ENCODE results near the gene NR5A1. TPM values are rescaled to one million over a fixed set of nuclear protein-coding genes. Genes with fewer than 3 reads are reported as not detected.

Gene NR5A1
- total and polyA plus RNA-seq, 2 of the 13 experiments (the other 11 are each of a cell fraction or from before 2014, with no cell fraction given), result 28.9 to 44.7 TPM

GRCh38 chr9:124462739-124463138 lies 44.5 kb downstream of the NR5A1 start:
- DNase-seq (ENCODE audit: low spot score) (no peak), FAIRE-seq (no peak), ATAC-seq (no peak)
- no peaks in the 10 kb centered on the region for H4K20me1 ChIP-seq (ENCODE audit: insufficient read depth, low read length)
- H3K79me2 ChIP-seq (ENCODE audit: insufficient read depth, low read length), result no peaks in the 10 kb centered on the region
- TF ChIP-seq, protein P1, sequence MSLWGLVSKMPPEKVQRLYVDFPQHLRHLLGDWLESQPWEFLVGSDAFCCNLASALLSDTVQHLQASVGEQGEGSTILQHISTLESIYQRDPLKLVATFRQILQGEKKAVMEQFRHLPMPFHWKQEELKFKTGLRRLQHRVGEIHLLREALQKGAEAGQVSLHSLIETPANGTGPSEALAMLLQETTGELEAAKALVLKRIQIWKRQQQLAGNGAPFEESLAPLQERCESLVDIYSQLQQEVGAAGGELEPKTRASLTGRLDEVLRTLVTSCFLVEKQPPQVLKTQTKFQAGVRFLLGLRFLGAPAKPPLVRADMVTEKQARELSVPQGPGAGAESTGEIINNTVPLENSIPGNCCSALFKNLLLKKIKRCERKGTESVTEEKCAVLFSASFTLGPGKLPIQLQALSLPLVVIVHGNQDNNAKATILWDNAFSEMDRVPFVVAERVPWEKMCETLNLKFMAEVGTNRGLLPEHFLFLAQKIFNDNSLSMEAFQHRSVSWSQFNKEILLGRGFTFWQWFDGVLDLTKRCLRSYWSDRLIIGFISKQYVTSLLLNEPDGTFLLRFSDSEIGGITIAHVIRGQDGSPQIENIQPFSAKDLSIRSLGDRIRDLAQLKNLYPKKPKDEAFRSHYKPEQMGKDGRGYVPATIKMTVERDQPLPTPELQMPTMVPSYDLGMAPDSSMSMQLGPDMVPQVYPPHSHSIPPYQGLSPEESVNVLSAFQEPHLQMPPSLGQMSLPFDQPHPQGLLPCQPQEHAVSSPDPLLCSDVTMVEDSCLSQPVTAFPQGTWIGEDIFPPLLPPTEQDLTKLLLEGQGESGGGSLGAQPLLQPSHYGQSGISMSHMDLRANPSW (CRISPR knock-in tag; IDR thresholded peaks at IDR 0.05; ENCODE audit: borderline replicate concordance), result no peak
- TF ChIP-seq BRD4 (CRISPR knock-in tag; IDR thresholded peaks at IDR 0.05), result no peak
- TF ChIP-seq ZNF224 (CRISPR knock-in tag; IDR thresholded peaks at IDR 0.05), result no peak
- TF ChIP-seq ZFP1 (CRISPR knock-in tag; IDR thresholded peaks at IDR 0.05), result no peak
- TF ChIP-seq TP53 (CRISPR knock-in tag; conservative IDR thresholded peaks at IDR 0.05), result no peak
- TF ChIP-seq, protein P2, sequence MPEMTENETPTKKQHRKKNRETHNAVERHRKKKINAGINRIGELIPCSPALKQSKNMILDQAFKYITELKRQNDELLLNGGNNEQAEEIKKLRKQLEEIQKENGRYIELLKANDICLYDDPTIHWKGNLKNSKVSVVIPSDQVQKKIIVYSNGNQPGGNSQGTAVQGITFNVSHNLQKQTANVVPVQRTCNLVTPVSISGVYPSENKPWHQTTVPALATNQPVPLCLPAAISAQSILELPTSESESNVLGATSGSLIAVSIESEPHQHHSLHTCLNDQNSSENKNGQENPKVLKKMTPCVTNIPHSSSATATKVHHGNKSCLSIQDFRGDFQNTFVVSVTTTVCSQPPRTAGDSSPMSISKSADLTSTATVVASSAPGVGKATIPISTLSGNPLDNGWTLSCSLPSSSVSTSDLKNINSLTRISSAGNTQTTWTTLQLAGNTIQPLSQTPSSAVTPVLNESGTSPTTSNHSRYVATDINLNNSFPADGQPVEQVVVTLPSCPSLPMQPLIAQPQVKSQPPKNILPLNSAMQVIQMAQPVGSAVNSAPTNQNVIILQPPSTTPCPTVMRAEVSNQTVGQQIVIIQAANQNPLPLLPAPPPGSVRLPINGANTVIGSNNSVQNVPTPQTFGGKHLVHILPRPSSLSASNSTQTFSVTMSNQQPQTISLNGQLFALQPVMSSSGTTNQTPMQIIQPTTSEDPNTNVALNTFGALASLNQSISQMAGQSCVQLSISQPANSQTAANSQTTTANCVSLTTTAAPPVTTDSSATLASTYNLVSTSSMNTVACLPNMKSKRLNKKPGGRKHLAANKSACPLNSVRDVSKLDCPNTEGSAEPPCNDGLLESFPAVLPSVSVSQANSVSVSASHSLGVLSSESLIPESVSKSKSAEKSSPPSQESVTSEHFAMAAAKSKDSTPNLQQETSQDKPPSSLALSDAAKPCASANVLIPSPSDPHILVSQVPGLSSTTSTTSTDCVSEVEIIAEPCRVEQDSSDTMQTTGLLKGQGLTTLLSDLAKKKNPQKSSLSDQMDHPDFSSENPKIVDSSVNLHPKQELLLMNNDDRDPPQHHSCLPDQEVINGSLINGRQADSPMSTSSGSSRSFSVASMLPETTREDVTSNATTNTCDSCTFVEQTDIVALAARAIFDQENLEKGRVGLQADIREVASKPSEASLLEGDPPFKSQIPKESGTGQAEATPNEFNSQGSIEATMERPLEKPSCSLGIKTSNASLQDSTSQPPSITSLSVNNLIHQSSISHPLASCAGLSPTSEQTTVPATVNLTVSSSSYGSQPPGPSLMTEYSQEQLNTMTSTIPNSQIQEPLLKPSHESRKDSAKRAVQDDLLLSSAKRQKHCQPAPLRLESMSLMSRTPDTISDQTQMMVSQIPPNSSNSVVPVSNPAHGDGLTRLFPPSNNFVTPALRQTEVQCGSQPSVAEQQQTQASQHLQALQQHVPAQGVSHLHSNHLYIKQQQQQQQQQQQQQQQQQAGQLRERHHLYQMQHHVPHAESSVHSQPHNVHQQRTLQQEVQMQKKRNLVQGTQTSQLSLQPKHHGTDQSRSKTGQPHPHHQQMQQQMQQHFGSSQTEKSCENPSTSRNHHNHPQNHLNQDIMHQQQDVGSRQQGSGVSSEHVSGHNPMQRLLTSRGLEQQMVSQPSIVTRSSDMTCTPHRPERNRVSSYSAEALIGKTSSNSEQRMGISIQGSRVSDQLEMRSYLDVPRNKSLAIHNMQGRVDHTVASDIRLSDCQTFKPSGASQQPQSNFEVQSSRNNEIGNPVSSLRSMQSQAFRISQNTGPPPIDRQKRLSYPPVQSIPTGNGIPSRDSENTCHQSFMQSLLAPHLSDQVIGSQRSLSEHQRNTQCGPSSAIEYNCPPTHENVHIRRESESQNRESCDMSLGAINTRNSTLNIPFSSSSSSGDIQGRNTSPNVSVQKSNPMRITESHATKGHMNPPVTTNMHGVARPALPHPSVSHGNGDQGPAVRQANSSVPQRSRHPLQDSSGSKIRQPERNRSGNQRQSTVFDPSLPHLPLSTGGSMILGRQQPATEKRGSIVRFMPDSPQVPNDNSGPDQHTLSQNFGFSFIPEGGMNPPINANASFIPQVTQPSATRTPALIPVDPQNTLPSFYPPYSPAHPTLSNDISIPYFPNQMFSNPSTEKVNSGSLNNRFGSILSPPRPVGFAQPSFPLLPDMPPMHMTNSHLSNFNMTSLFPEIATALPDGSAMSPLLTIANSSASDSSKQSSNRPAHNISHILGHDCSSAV (CRISPR knock-in tag; IDR thresholded peaks at IDR 0.05; ENCODE audit: borderline replicate concordance), result no peak
- no peak for TF ChIP-seq SP140L (CRISPR knock-in tag; IDR thresholded peaks at IDR 0.05; ENCODE audit: borderline replicate concordance)
- TF ChIP-seq BORCS8-MEF2B (CRISPR knock-in tag; IDR thresholded peaks at IDR 0.05), result no peak
- no peaks in the 10 kb centered on the region for H3K9me3 ChIP-seq (ENCODE audit: low read length)
- no TSS peak for BruUV-seq (replicated peaks)
- intact Hi-C loops (cut with micrococcal nuclease; ENCODE audit: unreplicated experiment), result no loop called here
- no peak overlapping the region for H2AFZ ChIP-seq (ENCODE audit: low read length)
- in situ Hi-C loops (cut with HindIII; ENCODE audit: extremely low pct_ligation_motif_present, low pct_unique_long_range_greater_than_20kb), result no loop called here
- H3K27me3 ChIP-seq (ENCODE audit: control insufficient read depth in 1 of 2, insufficient read depth in 2 of 2, low read length in 2 of 2), result peaks cover 2 to 21% of the 10 kb centered on the region in 2 experiments; a peak in 3 of 5 replicates
- no peaks in the 10 kb centered on the region for H3K4me1 ChIP-seq (ENCODE audit: insufficient read depth, low read length)
- no peaks in the 10 kb centered on the region for H3K36me3 ChIP-seq (replicated peaks in 1 of 2; ENCODE audit: control insufficient read depth in 1 of 2, insufficient read depth in 2 of 2, low read length in 2 of 2)
- H3K9ac ChIP-seq (ENCODE audit: insufficient read depth, low read depth, low read length), result no peak overlapping the region
- no peak overlapping the region for H3K27ac ChIP-seq (ENCODE audit: extremely low read length, insufficient read depth, low read length)
- no peak overlapping the region for H3K4me3 ChIP-seq (replicated peaks in 1 of 3; ENCODE audit: insufficient read depth in 1 of 3, low read depth in 2 of 3, low read length in 3 of 3)
- WGBS (ENCODE audit: low lambda C conversion rate), result 40% methylated on average over 1 of the region's 1 CpG
- POLR2A ChIA-PET, result no interaction called here
- CTCF ChIA-PET (ENCODE audit: low intra/inter-chr PET ratio, low total read pairs), result no interaction called here
- no peak overlapping the region for H3K4me2 ChIP-seq (ENCODE audit: low read depth, low read length)
